ENCODE results near the gene FOXJ3. TPM values are rescaled to one million over a fixed set of nuclear protein-coding genes. Genes with fewer than 3 reads are reported as not detected.

The FOXJ3 gene
- 10 to 100 TPM; 38.8 to 48.9 (median 45.6) TPM for polyA plus RNA-seq (ENCODE audit: insufficient read length in 3 of 3)
- long read RNA-seq, donor 1, full-length matches to known transcripts, result 3 of 14 reads
- long read RNA-seq, donor 1, partial matches to known transcripts, result 11 of 14 reads
- long read RNA-seq, donor 1, other reads (novel, unspliced or antisense), result 0 of 14 reads
- long read RNA-seq, donor 2, partial matches to known transcripts, result 0 of 2 reads
- long read RNA-seq, donor 2, other reads (novel, unspliced or antisense), result 0 of 2 reads
- long read RNA-seq, donor 3, transcript FOXJ3-207 (8 exons, 1,326 nt), result major isoform, 5 of 10 reads
- long read RNA-seq, donor 3, partial matches to known transcripts, result 5 of 10 reads
- long read RNA-seq, donor 3, other reads (novel, unspliced or antisense), result 0 of 10 reads
- long read RNA-seq, donor 4, full-length matches to known transcripts, result 2 of 7 reads
- long read RNA-seq, donor 4, partial matches to known transcripts, result 5 of 7 reads
- long read RNA-seq, donor 4, other reads (novel, unspliced or antisense), result 0 of 7 reads
- long read RNA-seq, donor 5, result 0 reads
- long read RNA-seq, donor 6, full-length matches to known transcripts, result 10 of 16 reads
- long read RNA-seq, donor 6, partial matches to known transcripts, result 6 of 16 reads
- long read RNA-seq, donor 6, other reads (novel, unspliced or antisense), result 0 of 16 reads
- long read RNA-seq, donor 7, partial matches to known transcripts, result 7 of 11 reads
- long read RNA-seq, donor 7, other reads (novel, unspliced or antisense), result 0 of 11 reads
- long read RNA-seq, donor 8, transcript FOXJ3-207 (8 exons, 1,326 nt), result major isoform, 5 of 27 reads
- long read RNA-seq, donor 8, partial matches to known transcripts, result 21 of 27 reads
- long read RNA-seq, donor 8, other reads (novel, unspliced or antisense), result 0 of 27 reads
- long read RNA-seq, donor 9, full-length matches to known transcripts, result 3 of 8 reads
- long read RNA-seq, donor 9, partial matches to known transcripts, result 5 of 8 reads
- long read RNA-seq, donor 9, other reads (novel, unspliced or antisense), result 0 of 8 reads
- long read RNA-seq, donor 10, full-length matches to known transcripts, result 5 of 11 reads
- long read RNA-seq, donor 10, partial matches to known transcripts, result 6 of 11 reads
- long read RNA-seq, donor 10, other reads (novel, unspliced or antisense), result 0 of 11 reads
- long read RNA-seq, donor 11, full-length matches to known transcripts, result 4 of 4 reads
- long read RNA-seq, donor 11, partial matches to known transcripts, result 0 of 4 reads
- long read RNA-seq, donor 11, other reads (novel, unspliced or antisense), result 0 of 4 reads
- long read RNA-seq, donor 12, full-length matches to known transcripts, result 3 of 3 reads
- long read RNA-seq, donor 12, partial matches to known transcripts, result 0 of 3 reads
- long read RNA-seq, donor 12, other reads (novel, unspliced or antisense), result 0 of 3 reads
- long read RNA-seq, donor 13, full-length matches to known transcripts, result 10 of 31 reads
- long read RNA-seq, donor 13, partial matches to known transcripts, result 21 of 31 reads
- long read RNA-seq, donor 13, other reads (novel, unspliced or antisense), result 0 of 31 reads
- long read RNA-seq, donor 14, full-length matches to known transcripts, result 2 of 7 reads
- long read RNA-seq, donor 14, partial matches to known transcripts, result 5 of 7 reads
- long read RNA-seq, donor 14, other reads (novel, unspliced or antisense), result 0 of 7 reads
- long read RNA-seq, donor 15, full-length matches to known transcripts, result 4 of 4 reads
- long read RNA-seq, donor 15, partial matches to known transcripts, result 0 of 4 reads
- long read RNA-seq, donor 15, other reads (novel, unspliced or antisense), result 0 of 4 reads
- long read RNA-seq, donor 16, full-length matches to known transcripts, result 13 of 40 reads
- long read RNA-seq, donor 16, partial matches to known transcripts, result 27 of 40 reads
- long read RNA-seq, donor 16, other reads (novel, unspliced or antisense), result 0 of 40 reads

GRCh38 chr1:42335050-42335808 is at the start of gene FOXJ3:
Gene FOXJ3 (minus strand): TSS chr1:42335235. CDS start chr1:42311093, 24,142 bp downstream.
- DNase-seq (ENCODE audit: extremely low read depth in 1 of 11, low read depth in 9 of 11, low spot score in 4 of 11), result peak; percentile 89 to 97 (median 96)

GRCh38 chr1:42381280-42381673 is 46.2 kb upstream of the FOXJ3 start:
- DNase-seq (ENCODE audit: extremely low read depth in 1 of 11, low read depth in 9 of 11, low spot score in 4 of 11), result no peak

- peak in 6 of 11 donors; percentile 15 to 46 (median 40) for DNase-seq (ENCODE audit: extremely low read depth in 1 of 11, low read depth in 9 of 11, low spot score in 4 of 11)
Observed at GRCh38 chr1:42380586-42381279, 45.7 kb upstream of the FOXJ3 start, which contains the start of gene RIMKLA. Gene RIMKLA (plus strand): TSS chr1:42380792. CDS start chr1:42380935, 143 bp downstream.

DNA sequence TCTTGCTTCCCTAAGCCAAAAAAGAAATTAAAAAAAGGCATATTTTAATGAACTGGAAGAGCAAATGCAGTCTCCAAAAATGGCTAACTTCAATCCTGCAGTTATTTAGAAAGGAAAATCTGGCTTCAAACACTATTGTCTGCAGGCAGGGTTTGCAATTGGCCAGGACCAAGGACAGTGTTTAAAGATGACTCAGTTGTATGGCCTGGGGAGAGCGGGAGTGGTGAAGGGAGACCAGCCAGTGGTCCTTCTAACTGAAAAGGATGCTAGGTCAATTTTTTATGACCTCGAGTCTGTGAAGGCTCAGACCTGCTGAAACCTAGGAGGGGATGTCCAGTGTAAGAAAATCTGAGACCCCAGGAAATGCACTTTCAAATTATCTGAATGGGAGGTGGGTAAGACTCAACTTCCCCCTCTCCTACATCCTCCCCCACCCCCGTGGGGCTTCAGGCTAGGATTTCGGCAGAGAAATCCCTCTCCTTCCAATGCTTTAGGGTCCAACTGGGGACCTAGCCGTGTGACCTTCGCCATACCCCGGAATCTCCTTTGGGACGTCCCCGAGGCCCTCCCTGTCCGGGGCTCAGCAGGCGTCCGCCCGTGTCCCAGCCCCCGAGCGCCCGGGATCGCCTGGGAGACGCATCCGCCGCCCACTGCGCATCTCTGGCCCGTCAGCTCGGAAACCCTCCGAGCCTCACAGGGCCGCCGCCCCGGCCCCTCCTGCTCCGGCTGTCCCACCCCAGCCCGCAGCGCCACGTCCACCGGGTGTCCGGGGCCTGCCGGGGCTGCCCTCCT is 45.0 kb upstream of the FOXJ3 start:
- DNase-seq (ENCODE audit: extremely low read depth in 1 of 11, low read depth in 9 of 11, low spot score in 4 of 11), result peak in 1 of 11 donors; percentile 3

DNA sequence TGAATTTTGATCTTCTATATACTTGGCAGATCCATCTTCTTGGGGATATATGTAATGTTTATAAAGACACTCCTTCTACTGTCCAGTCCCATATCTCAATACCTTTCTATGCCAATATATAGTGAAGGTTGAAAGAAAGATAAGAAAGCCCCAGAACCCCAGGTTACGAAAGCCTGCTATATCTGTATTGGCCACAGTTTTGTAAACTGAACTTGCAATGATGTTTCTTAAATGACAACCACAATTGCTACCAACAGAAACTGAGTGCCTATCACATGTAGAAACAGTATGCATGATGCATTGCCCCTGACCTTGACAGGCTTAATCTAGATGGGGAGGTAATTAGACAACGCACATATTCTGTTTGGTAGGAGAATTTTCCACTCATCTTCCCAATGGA is 37.8 kb upstream of the FOXJ3 start:
- DNase-seq (ENCODE audit: extremely low read depth in 1 of 11, low read depth in 9 of 11, low spot score in 4 of 11), result no peak

DNA sequence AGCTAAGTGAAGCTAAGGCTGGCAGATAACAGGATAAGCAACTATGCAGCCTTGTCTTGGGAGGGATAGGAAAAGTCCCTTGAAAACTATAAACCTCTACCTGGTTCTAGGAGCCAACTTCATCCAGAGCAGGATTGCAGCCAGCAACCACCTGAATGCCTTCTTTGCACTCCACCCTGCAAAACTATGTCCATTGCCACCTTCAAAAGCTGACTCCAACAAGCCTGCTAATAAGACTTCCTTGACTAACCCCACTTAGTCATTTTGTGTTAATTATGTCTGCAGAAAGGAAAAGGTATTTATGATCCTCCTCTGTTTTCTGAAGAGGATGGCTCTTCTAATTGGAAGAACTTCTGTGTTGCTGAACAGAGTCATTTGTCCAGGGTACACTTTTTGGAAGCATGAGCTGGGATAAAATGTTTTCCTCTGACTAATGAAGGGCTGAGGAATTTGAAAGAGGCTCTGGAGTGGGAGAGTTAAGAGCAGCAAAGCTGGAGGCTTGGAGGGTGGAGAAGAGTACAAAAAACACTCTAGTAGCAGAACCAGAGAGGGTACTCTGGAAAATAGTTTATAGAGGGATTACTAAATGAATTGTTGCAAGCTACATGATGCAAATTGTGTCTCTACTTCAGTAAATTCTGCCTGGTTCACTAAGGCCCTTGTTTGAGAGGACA is 36.0 kb upstream of the FOXJ3 start:
- DNase-seq (ENCODE audit: extremely low read depth in 1 of 11, low read depth in 9 of 11, low spot score in 4 of 11), result no peak

DNA sequence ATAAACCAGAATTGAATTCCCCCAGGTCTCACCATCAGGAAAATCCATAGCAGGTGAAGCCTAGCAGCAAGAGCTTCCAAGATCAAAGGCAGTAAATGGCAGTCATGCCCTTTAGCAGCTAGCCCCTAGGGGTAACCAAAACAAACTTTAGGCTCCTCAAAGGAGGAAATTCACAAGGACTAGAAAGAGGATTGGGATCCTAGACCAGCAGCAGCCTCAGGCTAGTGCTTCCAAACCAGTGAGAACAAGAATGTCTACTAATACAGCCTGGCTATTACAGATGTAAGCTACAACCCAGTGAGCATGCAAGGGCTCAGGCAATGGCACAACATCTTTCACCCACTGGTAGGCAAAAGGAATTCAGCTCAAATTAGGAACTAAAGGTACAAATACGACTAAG is 34.4 kb upstream of the FOXJ3 start:
- no peak for DNase-seq (ENCODE audit: extremely low read depth in 1 of 11, low read depth in 9 of 11, low spot score in 4 of 11)

DNA sequence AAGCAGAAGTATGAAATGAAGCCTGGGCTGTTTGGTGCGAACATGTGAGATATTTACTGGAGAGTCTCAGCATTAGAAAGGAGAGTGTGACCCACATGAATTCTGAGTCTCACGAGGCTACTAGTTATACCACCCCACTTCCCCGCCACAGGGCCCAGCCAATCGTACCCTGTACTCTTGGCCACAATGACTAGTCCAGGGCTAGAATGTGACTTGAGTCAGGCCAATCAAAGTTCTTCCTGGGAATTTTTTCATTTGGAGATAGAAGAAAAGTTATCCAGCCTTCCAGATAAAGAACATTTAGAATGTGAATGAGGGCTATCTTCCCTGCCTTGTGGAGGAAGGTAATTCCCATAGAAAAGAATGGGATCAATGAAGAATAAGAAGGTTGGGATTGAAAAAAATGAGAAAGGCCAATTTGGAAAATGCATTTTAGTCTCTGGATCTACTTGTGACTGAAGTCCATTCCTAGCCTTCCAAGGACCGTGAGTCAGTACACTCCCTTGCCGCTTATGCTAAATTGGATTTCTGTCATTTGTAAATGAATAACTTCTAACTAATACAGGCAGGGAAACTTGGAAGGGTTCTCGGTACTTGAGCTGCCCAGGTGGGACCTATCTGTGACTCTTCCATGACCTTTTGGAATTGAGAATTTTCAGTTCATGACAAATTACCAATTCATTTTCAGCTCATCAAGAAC is 33.2 kb upstream of the FOXJ3 start:
- peak in 1 of 11 donors; percentile 22 for DNase-seq (ENCODE audit: extremely low read depth in 1 of 11, low read depth in 9 of 11, low spot score in 4 of 11)

DNA sequence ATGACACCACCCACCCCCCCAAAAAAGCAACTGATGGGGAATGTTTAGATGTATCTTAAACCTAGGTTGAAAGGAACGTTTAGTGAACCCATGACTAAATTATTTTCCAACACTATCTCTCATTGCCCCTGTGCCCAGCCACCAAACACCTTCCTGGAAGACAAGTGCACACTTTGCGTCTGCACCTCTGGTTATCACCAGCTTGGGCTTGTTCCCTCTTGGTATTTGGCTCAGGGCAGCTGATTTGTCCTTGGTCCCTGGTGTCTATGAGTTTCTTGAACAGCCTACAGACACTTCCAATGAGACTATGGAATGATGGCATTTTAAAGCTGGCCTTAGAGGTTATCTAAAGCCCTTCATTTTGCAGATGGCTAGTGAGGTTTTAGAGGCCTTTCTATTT is 30.1 kb upstream of the FOXJ3 start:
- no peak for DNase-seq (ENCODE audit: extremely low read depth in 1 of 11, low read depth in 9 of 11, low spot score in 4 of 11)

- no peak for DNase-seq (ENCODE audit: extremely low read depth in 1 of 11, low read depth in 9 of 11, low spot score in 4 of 11)
Observed at GRCh38 chr1:42364542-42364941, 29.5 kb upstream of the FOXJ3 start.

DNA sequence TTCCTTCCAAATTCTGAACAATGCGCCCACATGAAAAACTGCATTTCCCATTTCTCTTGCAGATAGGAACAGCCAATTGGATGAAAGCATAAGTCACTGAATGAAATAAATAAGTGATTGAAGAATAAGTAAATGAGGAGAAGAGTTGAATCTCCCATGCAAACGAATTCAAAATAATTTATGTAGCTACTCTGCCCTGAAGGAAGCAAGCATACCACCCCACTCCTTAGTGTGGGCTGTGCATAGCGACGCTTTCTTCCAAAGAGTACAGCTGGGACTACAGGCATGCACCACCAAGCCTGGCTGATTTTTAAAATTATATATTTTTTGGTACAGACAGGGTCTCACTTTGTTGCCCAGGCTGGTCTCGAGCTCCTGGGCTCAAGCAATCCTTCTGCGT is 29.1 kb upstream of the FOXJ3 start:
- DNase-seq (ENCODE audit: extremely low read depth in 1 of 11, low read depth in 9 of 11, low spot score in 4 of 11), result no peak

DNA sequence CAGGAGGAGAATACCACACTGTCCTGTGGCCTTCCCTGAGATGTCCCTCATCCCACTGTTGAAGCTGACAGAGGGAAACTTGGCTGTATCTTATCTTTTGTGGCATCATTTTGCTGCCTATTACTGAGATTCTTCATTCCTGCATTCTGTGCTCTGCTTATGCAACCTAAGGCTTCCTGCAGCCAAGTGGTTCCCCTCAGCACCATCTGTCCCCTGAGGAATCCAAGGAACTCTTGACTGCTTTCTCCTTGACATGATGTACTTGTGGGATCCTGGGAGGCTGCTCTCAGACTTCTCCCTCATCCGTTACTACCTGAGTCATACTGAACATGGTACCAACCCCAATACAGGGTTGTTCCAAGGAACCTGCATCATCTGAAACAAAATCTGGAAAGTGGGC is 24.4 kb upstream of the FOXJ3 start:
- DNase-seq (ENCODE audit: extremely low read depth in 1 of 11, low read depth in 9 of 11, low spot score in 4 of 11), result no peak

DNA sequence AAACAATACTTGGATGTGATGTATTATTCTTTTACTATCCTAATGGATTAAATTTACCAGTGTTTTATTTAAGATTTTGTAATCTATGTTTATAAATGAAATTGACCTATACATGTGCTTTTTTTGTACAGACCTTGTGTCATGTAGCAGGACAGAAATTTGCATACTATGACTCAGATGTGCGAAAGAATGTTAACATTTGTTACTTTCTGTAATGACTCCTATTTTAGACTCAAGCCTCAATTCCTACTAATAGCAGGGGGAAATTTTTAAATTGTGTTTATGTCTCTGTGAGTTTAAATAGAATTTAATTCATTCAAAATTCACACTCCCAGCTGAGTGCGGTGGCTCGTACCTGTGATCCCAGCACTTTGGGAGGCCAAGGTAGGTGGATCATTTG is 23.8 kb upstream of the FOXJ3 start:
- DNase-seq (ENCODE audit: extremely low read depth in 1 of 11, low read depth in 9 of 11, low spot score in 4 of 11), result no peak

- DNase-seq (ENCODE audit: extremely low read depth in 1 of 11, low read depth in 9 of 11, low spot score in 4 of 11), result no peak
Observed at GRCh38 chr1:42350086-42350485, 15.1 kb upstream of the FOXJ3 start.

- no peak for DNase-seq (ENCODE audit: extremely low read depth in 1 of 11, low read depth in 9 of 11, low spot score in 4 of 11)
Observed at GRCh38 chr1:42348498-42348897, 13.5 kb upstream of the FOXJ3 start.
